ENCODE data around the gene MOK. TPM values are rescaled to one million over a fixed set of nuclear protein-coding genes. Genes with fewer than 3 reads are reported as not detected.

The MOK gene
- total RNA-seq, 4 donors from 2014 or later = 1.3 to 2.8 (median 2.3) TPM

DNA sequence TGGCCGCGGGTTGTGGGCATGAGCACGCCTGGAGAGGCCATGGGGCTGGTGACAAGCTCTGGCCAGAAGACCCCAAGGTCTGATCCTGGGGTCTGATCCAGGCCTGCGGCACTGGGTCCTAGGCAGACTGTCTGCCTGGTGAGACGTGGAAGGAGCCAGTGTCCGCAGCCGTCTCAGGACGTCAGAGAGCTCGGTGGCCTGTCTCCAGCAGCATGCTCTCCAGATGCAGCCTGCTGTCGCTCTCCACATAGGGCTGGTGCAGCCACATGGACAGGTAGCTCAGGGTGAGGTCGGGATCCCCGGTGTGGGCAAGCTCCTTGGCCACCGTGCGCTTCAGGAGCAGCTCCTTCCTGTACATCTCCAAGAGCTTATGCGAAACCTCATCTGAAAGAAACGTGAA lies 43.4 kb upstream of the MOK start:
- ATAC-seq (no peak), DNase-seq (no peak)
- no peak overlapping the region for H3K27ac ChIP-seq
- TF ChIP-seq, protein P1, sequence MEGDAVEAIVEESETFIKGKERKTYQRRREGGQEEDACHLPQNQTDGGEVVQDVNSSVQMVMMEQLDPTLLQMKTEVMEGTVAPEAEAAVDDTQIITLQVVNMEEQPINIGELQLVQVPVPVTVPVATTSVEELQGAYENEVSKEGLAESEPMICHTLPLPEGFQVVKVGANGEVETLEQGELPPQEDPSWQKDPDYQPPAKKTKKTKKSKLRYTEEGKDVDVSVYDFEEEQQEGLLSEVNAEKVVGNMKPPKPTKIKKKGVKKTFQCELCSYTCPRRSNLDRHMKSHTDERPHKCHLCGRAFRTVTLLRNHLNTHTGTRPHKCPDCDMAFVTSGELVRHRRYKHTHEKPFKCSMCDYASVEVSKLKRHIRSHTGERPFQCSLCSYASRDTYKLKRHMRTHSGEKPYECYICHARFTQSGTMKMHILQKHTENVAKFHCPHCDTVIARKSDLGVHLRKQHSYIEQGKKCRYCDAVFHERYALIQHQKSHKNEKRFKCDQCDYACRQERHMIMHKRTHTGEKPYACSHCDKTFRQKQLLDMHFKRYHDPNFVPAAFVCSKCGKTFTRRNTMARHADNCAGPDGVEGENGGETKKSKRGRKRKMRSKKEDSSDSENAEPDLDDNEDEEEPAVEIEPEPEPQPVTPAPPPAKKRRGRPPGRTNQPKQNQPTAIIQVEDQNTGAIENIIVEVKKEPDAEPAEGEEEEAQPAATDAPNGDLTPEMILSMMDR (IDR thresholded peaks at IDR 0.05 in 4 of 5, conservative IDR thresholded peaks at IDR 0.05 in 1 of 5) = no peak
- TF ChIP-seq POLR2A (IDR thresholded peaks at IDR 0.05) = no peak
- H3K4me3 ChIP-seq = no peak overlapping the region
- in situ Hi-C loops (cut with MboI; ENCODE audit: low sequenced_read_pairs in 4 of 4) (no loop called here), intact Hi-C loops (cut with DNase I; ENCODE audit: low total_unique reads) (no loop called here)
- no peaks in the 10 kb centered on the region for H3K27me3 ChIP-seq
- H3K9me3 ChIP-seq = no peaks in the 10 kb centered on the region
- no peaks in the 10 kb centered on the region for H3K4me1 ChIP-seq
- H3K36me3 ChIP-seq = peaks cover 2 to 73% of the 10 kb centered on the region in 2 donors

DNA sequence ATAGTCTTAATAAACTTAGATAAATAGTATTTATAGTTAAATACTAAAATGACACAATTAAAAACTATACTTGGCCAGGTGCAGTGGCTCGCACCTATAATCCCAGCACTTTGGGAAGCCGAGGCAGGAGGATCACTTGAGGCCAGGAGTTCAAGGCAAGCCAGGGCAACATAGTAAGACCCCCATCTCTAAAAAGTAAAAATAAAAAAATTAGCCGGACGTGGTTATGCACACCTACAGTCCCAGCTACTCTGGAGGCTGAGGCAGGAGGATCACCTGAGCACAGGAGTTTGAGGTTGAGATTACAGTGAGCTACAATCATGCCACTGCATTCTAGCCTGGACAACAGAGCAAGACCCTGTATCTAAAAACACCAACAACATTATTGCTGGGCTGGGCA lies 41.7 kb upstream of the MOK start:
- ATAC-seq (no peak), DNase-seq (no peak)
- Histone ChIP-seq H3K4me3 (no peak overlapping the region), H3K9me3 (no peaks in the 10 kb centered on the region), H3K27me3 (no peaks in the 10 kb centered on the region), H3K4me1 (no peaks in the 10 kb centered on the region), H3K36me3 (peaks cover 2 to 85% of the 10 kb centered on the region in 2 donors), H3K27ac (no peak overlapping the region)
- intact Hi-C loops (cut with DNase I; ENCODE audit: low total_unique reads) (no loop called here), in situ Hi-C loops (cut with MboI; ENCODE audit: low sequenced_read_pairs in 4 of 4) (no loop called here)
- TF ChIP-seq, protein P1 (IDR thresholded peaks at IDR 0.05 in 4 of 5, conservative IDR thresholded peaks at IDR 0.05 in 1 of 5) = no peak
- no peak for TF ChIP-seq POLR2A (IDR thresholded peaks at IDR 0.05)

DNA sequence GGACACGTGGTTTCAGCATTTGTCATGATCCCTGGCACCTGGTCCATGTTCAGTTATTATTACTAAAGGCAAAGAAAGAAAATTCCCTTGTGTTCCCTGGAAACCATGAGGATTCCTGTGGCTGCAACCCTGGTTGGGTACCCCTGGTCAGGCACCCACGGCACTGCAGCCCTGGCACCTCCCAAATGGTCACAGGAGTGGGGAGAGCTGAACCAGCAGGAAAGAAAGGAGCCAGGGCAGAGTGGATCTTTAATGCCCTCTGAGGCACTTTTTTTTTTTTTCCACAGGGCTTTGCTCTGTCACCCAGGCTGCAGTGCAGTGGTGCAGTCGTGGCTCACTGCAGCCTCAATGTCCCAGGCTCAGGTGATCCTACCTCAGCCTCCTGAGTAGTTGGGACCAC lies 40.3 kb upstream of the MOK start:
- Histone ChIP-seq H3K4me3 (no peak overlapping the region), H3K9me3 (no peaks in the 10 kb centered on the region), H3K27me3 (no peaks in the 10 kb centered on the region), H3K27ac (no peak overlapping the region), H3K4me1 (no peaks in the 10 kb centered on the region), H3K36me3 (peaks cover 2 to 92% of the 10 kb centered on the region in 2 donors)
- no peak for DNase-seq
- in situ Hi-C loops (cut with MboI; ENCODE audit: low sequenced_read_pairs in 4 of 4) (no loop called here), intact Hi-C loops (cut with DNase I; ENCODE audit: low total_unique reads) (no loop called here)
- ATAC-seq = no peak
- TF ChIP-seq, protein P1 (IDR thresholded peaks at IDR 0.05 in 4 of 5, conservative IDR thresholded peaks at IDR 0.05 in 1 of 5) = no peak
- TF ChIP-seq POLR2A (IDR thresholded peaks at IDR 0.05) = no peak

DNA sequence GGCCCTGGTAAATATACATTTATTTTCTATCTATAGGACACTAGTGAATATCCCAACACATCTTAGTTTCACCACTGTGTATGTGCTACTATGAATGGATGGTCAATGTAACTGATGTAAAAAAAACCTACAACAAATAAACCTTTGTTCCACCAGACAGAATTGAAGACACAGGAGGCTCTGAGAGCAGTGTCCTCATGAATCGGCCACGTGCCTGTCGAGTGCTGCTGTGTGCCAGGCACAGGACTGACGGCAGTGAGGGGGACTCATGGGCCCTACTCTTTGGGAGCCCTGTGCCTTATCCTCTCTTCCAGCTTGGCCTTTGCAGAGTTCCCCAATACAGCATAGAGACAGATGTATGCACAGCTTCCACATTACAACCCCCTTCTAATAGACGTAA lies 39.5 kb upstream of the MOK start:
- no peaks in the 10 kb centered on the region for H3K27me3 ChIP-seq
- no peak for TF ChIP-seq POLR2A (IDR thresholded peaks at IDR 0.05)
- TF ChIP-seq, protein P1 (IDR thresholded peaks at IDR 0.05 in 4 of 5, conservative IDR thresholded peaks at IDR 0.05 in 1 of 5) = no peak
- in situ Hi-C loops (cut with MboI; ENCODE audit: low sequenced_read_pairs in 4 of 4) (no loop called here), intact Hi-C loops (cut with DNase I; ENCODE audit: low total_unique reads) (no loop called here)
- H3K4me1 ChIP-seq = no peaks in the 10 kb centered on the region
- no peaks in the 10 kb centered on the region for H3K9me3 ChIP-seq
- no peak overlapping the region for H3K27ac ChIP-seq
- ATAC-seq (no peak), DNase-seq (no peak)
- peaks cover 2 to 88% of the 10 kb centered on the region in 2 donors for H3K36me3 ChIP-seq
- no peak overlapping the region for H3K4me3 ChIP-seq

DNA sequence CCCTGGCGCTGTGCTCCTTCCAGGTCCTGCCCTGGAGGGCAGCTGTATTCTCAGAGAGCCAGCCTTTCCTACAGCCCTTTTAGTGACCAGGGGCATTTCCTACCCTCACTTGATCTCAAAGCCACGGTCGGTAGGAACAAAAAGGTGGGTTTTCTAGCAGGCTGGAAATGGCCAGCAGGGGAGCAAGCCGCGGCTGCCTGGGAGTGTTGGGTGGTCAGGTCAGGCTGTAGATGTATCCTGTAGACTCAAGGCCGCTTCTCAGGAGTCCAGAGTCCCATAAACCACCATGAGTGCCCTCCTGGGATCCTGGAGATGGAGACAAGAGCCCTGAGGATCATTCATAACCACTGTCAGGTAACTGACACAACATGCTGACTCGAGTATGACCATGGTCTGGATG lies 39.1 kb upstream of the MOK start:
- intact Hi-C loops (cut with DNase I; ENCODE audit: low total_unique reads) = no loop called here
- peaks cover 2 to 88% of the 10 kb centered on the region in 2 donors for H3K36me3 ChIP-seq
- in situ Hi-C loops (cut with MboI; ENCODE audit: low sequenced_read_pairs in 4 of 4) = no loop called here
- H3K27ac ChIP-seq = no peak overlapping the region
- no peaks in the 10 kb centered on the region for H3K9me3 ChIP-seq
- TF ChIP-seq, protein P1 (IDR thresholded peaks at IDR 0.05 in 4 of 5, conservative IDR thresholded peaks at IDR 0.05 in 1 of 5) = no peak
- no peak for TF ChIP-seq POLR2A (IDR thresholded peaks at IDR 0.05)
- DNase-seq (no peak), ATAC-seq (no peak)
- no peak overlapping the region for H3K4me3 ChIP-seq
- no peaks in the 10 kb centered on the region for H3K27me3 ChIP-seq
- no peaks in the 10 kb centered on the region for H3K4me1 ChIP-seq
